HepG2 (cell line): ENCODE measurements around the gene BCAS2. TPM values are rescaled to one million over a fixed set of nuclear protein-coding genes. Genes with fewer than 3 reads are reported as not detected.

Experiments used
- ARHGAP35 ChIP-seq: sonication (generic); formaldehyde crosslinking; IDR thresholded peaks from 2 replicates; pipeline ENCODE4 v1.9.0; 2022; ENCODE audit warnings: mild to moderate bottlenecking, inconsistent platforms, moderate library complexity, missing genetic modification reagents, borderline replicate concordance
- HIVEP1 ChIP-seq: sonication (generic); formaldehyde crosslinking; IDR thresholded peaks from 2 replicates; pipeline ENCODE4 v1.4.0; 2020; ENCODE audit warnings: mild to moderate bottlenecking, missing genetic modification reagents
- HNRNPH1 ChIP-seq: fragments of 200-400 bp; formaldehyde crosslinking; optimal IDR thresholded peaks from 2 replicates; pipeline ENCODE3; 2017; ENCODE audit warnings: mild to moderate bottlenecking, low read depth, low read length
- MXD4 ChIP-seq: IDR thresholded peaks from 2 replicates; pipeline ENCODE4 v1.6.1; 2016; ENCODE audit warnings: mild to moderate bottlenecking, missing biosample characterization, missing genetic modification reagents
- PLRG1 ChIP-seq: fragments of 450-650 bp; conservative IDR thresholded peaks from 2 replicates; pipeline ENCODE4 v1.6.1; 2016
- RELA ChIP-seq: sonication (generic); formaldehyde crosslinking; IDR thresholded peaks from 2 replicates; pipeline ENCODE4 v1.4.0; 2020; ENCODE audit warnings: missing genetic modification reagents
- SIX4 ChIP-seq: sonication (generic); formaldehyde crosslinking; IDR thresholded peaks from 2 replicates; pipeline ENCODE4 v1.4.0; 2020; ENCODE audit warnings: missing genetic modification reagents
- SMC3 ChIP-seq: IDR thresholded peaks from 2 replicates; pipeline ENCODE4 v1.6.1; 2011; ENCODE audit warnings: low read length, improper control_type of control experiment
- SP1 ChIP-seq, 2 experiments: fragments of 450-650 bp in 1 of 2; sonication (generic) in 1 of 2; formaldehyde crosslinking in 1 of 2; IDR thresholded peaks; 2 replicates each; pipeline versions ENCODE4 v1.4.0 to v1.6.1; 2016 to 2020; ENCODE audit warnings: missing genetic modification reagents in 1 of 2
- TBX3 ChIP-seq: fragments of 450-650 bp; IDR thresholded peaks from 2 replicates; pipeline ENCODE4 v1.6.1; 2017; ENCODE audit warnings: antibody characterized with exemption, mild to moderate bottlenecking, inconsistent platforms, borderline replicate concordance
- TCF12 ChIP-seq, 2 experiments: fragments of 450-650 bp in 1 of 2; sonication (generic) in 1 of 2; formaldehyde crosslinking in 1 of 2; IDR thresholded peaks; 2 replicates each; pipeline versions ENCODE4 v1.6.1 to v1.8.0; 2017 to 2022; ENCODE audit warnings: antibody characterized with exemption in 1 of 2, mild to moderate bottlenecking in 1 of 2, missing genetic modification reagents in 1 of 2, moderate library complexity in 1 of 2
- U2AF1 ChIP-seq: fragments of 200-400 bp; formaldehyde crosslinking; optimal IDR thresholded peaks from 2 replicates; pipeline ENCODE3; 2017; ENCODE audit warnings: mild to moderate bottlenecking, low read depth, low read length
- ZBTB3 ChIP-seq: sonication (generic); formaldehyde crosslinking; IDR thresholded peaks from 2 replicates; pipeline ENCODE4 v1.4.0; 2020; ENCODE audit warnings: low read depth, mild to moderate bottlenecking, moderate library complexity, missing genetic modification reagents, borderline replicate concordance
- ZNF224 ChIP-seq: sonication (generic); formaldehyde crosslinking; IDR thresholded peaks from 2 replicates; pipeline ENCODE4 v1.5.0; 2020; ENCODE audit warnings: mild to moderate bottlenecking, missing genetic modification reagents
- ZNF350 ChIP-seq: sonication (generic); formaldehyde crosslinking; IDR thresholded peaks from 2 replicates; pipeline ENCODE4 v1.4.0; 2020; ENCODE audit warnings: mild to moderate bottlenecking, low read depth, missing genetic modification reagents, borderline replicate concordance
- ZNF383 ChIP-seq: sonication (generic); formaldehyde crosslinking; IDR thresholded peaks from 2 replicates; pipeline ENCODE4 v1.4.0; 2020; ENCODE audit warnings: missing genetic modification reagents, mild to moderate bottlenecking, borderline replicate concordance
- ZNF772 ChIP-seq: sonication (generic); formaldehyde crosslinking; IDR thresholded peaks from 2 replicates; pipeline ENCODE4 v1.5.0; 2020; ENCODE audit warnings: mild to moderate bottlenecking, missing genetic modification reagents
- polyA plus RNA-seq, 8 experiments: library from polyadenylated mRNA; depleted of rRNA in 3 of 8; stranded (reverse) in 7 of 8; unstranded in 1 of 8; fragments of >200 nt; fragmentation: Illumina TruSeq in 4 of 8; extraction: Trizol in 4 of 8; gene quantifications; 2 replicates each; pipeline versions ENCODE4 v1.2.1 to v1.2.3, GENCODE V29; 2011 to 2016; ENCODE audit warnings: low read depth in 4 of 8, missing spikeins in 1 of 8, mixed read lengths in 1 of 8; ENCODE audit not compliant: insufficient read depth in 1 of 8
- total RNA-seq, 5 experiments: library from RNA; depleted of rRNA; stranded (reverse); fragments of >200 nt; fragmentation: Illumina TruSeq; extraction: Trizol; gene quantifications; 2 replicates each; pipeline ENCODE4 v1.2.3, GENCODE V29; 2016; ENCODE audit warnings: low read depth in 1 of 5
- TF ChIP-seq, protein P1 (sequence below): sonication (generic); formaldehyde crosslinking; conservative IDR thresholded peaks from 2 replicates; pipeline ENCODE4 v1.8.1; 2023; ENCODE audit warnings: missing genetic modification reagents
- TF ChIP-seq, protein P2 (sequence below): sonication (generic); formaldehyde crosslinking; conservative IDR thresholded peaks from 2 replicates; pipeline ENCODE4 v1.5.0; 2020; ENCODE audit warnings: missing genetic modification reagents
- TF ChIP-seq, protein P3 (sequence below): sonication (generic); formaldehyde crosslinking; IDR thresholded peaks from 2 replicates; pipeline ENCODE4 v1.4.0; 2020; ENCODE audit warnings: missing genetic modification reagents; ENCODE audit errors: not compliant biosample characterization
- TF ChIP-seq, protein P4 (sequence below): sonication (generic); formaldehyde crosslinking; IDR thresholded peaks from 2 replicates; pipeline ENCODE4 v1.9.0; 2021; ENCODE audit warnings: missing genetic modification reagents, mild to moderate bottlenecking, borderline replicate concordance

The BCAS2 gene
- total and polyA plus RNA-seq, 2 of the 13 experiments (the other 11 are each of a cell fraction or from before 2014, with no cell fraction given) = 18.0 to 47.4 TPM

DNA sequence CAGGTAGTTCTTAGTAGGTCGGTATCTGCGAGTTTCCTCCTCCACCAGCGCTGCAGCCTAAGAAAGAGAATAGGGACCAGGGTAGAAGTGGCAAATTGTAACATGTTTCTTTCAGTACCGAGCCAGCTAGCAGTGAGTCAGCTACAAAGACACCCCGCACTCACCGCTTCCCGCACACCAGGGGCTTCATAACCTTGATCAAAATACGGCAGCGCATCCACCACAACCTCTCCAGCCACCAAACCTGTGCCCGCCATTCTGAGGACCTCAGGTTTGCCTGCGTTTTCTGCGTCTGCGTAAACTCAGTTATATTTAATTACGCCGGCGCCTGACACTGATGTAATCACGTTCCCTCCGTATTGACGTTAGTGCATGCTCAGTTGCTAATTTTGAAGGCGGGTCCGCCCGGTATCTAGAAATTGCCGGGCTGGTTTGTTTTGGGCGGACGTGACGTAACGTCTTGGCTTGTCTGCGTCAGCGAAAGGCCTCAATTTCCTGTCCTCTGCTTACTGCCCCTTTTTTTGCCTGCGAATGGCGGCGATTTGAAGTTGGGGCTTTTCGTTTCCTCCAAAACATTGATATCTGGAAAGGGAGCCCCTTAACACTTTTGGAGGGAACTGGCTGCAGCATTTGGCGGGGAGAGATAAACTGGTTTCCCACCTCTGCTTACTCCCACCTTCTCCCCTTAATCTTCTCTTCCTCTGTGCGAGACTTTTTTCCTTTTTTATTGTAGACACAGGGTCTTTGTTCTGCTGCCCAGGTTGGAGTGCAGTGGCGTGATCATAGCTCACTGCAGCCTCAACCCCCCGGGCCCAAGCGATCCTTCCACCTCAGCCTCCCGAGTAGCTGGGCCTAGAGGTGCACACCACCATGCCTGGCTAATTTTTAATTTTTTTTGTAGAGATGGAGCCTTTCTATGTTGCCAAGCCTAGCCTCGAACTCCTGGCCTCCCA, at the start of gene BCAS2 (continued):
- TF ChIP-seq, protein P1, sequence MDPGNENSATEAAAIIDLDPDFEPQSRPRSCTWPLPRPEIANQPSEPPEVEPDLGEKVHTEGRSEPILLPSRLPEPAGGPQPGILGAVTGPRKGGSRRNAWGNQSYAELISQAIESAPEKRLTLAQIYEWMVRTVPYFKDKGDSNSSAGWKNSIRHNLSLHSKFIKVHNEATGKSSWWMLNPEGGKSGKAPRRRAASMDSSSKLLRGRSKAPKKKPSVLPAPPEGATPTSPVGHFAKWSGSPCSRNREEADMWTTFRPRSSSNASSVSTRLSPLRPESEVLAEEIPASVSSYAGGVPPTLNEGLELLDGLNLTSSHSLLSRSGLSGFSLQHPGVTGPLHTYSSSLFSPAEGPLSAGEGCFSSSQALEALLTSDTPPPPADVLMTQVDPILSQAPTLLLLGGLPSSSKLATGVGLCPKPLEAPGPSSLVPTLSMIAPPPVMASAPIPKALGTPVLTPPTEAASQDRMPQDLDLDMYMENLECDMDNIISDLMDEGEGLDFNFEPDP (CRISPR knock-in tag) = no peak
- TF ChIP-seq ZNF224 (CRISPR knock-in tag) (no peak), ZBTB3 (CRISPR knock-in tag) (no peak), MXD4 (CRISPR knock-in tag) (no peak), HNRNPH1 (no peak), ARHGAP35 (CRISPR knock-in tag) (no peak), TBX3 (no peak), TCF12 (IDR thresholded peaks at IDR 0.05) (no peak), TCF12 (CRISPR knock-in tag; IDR thresholded peaks at IDR 0.05) (no peak), HIVEP1 (CRISPR knock-in tag) (no peak), ZNF350 (CRISPR knock-in tag) (peak; percentile 64), ZNF383 (CRISPR knock-in tag) (no peak), RELA (no peak), SIX4 (no peak), U2AF1 (no peak), SMC3 (0 out of 2 replicates have a peak, but pooled peaks have one; percentile 13), SP1 (IDR thresholded peaks at IDR 0.05) (no peak), SP1 (CRISPR knock-in tag; IDR thresholded peaks at IDR 0.05) (no peak), ZNF772 (CRISPR knock-in tag) (peak; percentile 22; the same call in 1 of the 2 replicates), PLRG1 (no peak)
- TF ChIP-seq, protein P2, sequence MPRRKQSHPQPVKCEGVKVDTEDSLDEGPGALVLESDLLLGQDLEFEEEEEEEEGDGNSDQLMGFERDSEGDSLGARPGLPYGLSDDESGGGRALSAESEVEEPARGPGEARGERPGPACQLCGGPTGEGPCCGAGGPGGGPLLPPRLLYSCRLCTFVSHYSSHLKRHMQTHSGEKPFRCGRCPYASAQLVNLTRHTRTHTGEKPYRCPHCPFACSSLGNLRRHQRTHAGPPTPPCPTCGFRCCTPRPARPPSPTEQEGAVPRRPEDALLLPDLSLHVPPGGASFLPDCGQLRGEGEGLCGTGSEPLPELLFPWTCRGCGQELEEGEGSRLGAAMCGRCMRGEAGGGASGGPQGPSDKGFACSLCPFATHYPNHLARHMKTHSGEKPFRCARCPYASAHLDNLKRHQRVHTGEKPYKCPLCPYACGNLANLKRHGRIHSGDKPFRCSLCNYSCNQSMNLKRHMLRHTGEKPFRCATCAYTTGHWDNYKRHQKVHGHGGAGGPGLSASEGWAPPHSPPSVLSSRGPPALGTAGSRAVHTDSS (CRISPR knock-in tag) = no peak
- TF ChIP-seq, protein P3, sequence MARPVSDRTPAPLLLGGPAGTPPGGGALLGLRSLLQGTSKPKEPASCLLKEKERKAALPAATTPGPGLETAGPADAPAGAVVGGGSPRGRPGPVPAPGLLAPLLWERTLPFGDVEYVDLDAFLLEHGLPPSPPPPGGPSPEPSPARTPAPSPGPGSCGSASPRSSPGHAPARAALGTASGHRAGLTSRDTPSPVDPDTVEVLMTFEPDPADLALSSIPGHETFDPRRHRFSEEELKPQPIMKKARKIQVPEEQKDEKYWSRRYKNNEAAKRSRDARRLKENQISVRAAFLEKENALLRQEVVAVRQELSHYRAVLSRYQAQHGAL (CRISPR knock-in tag) = no peak
- TF ChIP-seq, protein P4, sequence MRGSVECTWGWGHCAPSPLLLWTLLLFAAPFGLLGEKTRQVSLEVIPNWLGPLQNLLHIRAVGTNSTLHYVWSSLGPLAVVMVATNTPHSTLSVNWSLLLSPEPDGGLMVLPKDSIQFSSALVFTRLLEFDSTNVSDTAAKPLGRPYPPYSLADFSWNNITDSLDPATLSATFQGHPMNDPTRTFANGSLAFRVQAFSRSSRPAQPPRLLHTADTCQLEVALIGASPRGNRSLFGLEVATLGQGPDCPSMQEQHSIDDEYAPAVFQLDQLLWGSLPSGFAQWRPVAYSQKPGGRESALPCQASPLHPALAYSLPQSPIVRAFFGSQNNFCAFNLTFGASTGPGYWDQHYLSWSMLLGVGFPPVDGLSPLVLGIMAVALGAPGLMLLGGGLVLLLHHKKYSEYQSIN = no peak
